IPS DF 4.7 (cell line): ENCODE measurements around the gene TIMM29.

Experiments used
- DNase-seq: peaks from one replicate; pipeline ENCODE4 v3.0.0-alpha.2; 2013; ENCODE audit warnings: low spot score; ENCODE audit errors: extremely low read depth

Gene TIMM29

GRCh38 chr19:10911579-10912363 lies 16.8 kb upstream of the TIMM29 start:
- DNase-seq, result no peak

- no peak for DNase-seq
Observed at GRCh38 chr19:10912619-10913018, 16.0 kb upstream of the TIMM29 start.

DNA sequence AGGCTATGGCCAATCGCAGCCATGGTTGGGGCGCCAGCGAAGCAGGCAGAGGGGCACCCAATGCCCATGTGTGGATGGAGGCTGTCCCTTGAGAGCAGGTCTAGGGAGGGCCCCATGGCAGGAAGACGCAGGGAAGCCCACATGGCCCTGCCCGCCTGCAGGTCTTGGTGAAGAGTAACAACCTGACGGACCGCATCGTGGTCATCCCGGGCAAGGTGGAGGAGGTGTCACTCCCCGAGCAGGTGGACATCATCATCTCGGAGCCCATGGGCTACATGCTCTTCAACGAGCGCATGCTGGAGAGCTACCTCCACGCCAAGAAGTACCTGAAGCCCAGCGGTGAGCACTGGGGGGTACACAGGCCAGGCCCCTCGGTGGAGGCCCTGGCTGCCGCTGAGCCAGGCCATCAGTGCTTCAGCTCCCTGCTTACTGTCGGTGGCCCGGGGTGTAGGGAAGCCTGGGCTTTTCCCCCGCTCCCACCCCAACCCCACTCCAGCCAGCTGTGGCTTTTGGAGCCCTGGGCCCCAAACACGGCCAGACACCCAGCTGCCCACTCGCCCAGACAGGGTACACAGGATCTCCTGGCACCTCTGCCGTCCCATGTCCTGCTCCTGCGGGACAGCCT lies 14.8 kb upstream of the TIMM29 start:
- no peak for DNase-seq

GRCh38 chr19:10915130-10916091 lies 13.2 kb upstream of the TIMM29 start:
- no peak for DNase-seq

- no peak for DNase-seq
Observed at GRCh38 chr19:10916602-10917001, 12.0 kb upstream of the TIMM29 start.

GRCh38 chr19:10918359-10918758 lies 10.3 kb upstream of the TIMM29 start:
- no peak for DNase-seq

- DNase-seq, result no peak
Observed at GRCh38 chr19:10919352-10920287, 9.0 kb upstream of the TIMM29 start.

DNA sequence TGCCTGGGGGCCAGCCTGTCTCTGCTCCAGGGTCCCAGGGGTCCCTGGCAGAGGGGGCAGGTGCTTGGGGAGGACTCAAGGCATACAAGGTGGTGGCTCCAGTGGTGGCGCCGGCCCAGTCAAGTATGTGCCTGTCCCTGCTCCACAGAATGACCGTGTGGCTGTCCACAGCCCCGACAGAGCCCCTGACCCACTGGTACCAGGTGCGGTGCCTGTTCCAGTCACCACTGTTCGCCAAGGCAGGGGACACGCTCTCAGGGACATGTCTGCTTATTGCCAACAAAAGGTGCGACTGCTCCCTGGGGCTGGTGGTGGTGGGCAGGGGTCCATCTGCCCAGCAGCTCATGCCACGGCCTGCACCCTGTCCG lies 8.3 kb upstream of the TIMM29 start:
- DNase-seq, result no peak

GRCh38 chr19:10920781-10921180 lies 7.8 kb upstream of the TIMM29 start:
- DNase-seq, result no peak

DNA sequence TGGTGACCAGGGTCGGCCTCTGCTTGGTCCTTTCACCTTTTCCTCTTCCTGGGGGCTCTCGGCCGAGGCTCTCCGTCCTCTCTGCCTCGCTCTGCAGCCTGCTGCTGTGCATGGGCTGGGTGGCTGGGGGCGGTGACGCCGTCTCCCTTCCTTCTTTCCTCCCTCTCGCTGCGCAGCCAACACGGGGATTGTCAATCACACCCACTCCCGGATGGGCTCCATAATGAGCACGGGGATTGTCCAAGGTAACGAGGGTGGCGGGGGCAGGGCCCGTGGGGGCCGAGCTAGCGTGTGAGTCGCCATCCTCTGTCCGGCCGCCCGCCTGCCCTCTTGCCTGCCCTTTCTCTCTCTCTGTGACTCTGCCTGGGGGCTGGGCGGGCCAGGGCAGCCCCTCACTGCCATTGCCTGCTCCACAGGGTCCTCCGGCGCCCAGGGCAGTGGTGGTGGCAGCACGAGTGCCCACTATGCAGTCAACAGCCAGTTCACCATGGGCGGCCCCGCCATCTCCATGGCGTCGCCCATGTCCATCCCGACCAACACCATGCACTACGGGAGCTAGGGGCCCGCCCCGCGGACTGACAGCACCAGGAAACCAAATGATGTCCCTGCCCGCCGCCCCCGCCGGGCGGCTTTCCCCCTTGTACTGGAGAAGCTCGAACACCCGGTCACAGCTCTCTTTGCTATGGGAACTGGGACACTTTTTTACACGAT lies 7.3 kb upstream of the TIMM29 start:
- no peak for DNase-seq

DNA sequence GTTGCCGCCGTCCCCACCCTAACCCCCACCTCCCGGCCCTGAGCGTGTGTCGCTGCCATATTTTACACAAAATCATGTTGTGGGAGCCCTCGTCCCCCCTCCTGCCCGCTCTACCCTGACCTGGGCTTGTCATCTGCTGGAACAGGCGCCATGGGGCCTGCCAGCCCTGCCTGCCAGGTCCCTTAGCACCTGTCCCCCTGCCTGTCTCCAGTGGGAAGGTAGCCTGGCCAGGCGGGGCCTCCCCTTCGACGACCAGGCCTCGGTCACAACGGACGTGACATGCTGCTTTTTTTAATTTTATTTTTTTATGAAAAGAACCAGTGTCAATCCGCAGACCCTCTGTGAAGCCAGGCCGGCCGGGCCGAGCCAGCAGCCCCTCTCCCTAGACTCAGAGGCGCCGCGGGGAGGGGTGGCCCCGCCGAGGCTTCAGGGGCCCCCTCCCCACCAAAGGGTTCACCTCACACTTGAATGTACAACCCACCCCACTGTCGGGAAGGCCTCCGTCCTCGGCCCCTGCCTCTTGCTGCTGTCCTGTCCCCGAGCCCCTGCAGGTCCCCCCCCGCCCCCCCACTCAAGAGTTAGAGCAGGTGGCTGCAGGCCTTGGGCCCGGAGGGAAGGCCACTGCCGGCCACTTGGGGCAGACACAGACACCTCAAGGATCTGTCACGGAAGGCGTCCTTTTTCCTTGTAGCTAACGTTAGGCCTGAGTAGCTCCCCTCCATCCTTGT lies 6.5 kb upstream of the TIMM29 start:
- no peak for DNase-seq

DNA sequence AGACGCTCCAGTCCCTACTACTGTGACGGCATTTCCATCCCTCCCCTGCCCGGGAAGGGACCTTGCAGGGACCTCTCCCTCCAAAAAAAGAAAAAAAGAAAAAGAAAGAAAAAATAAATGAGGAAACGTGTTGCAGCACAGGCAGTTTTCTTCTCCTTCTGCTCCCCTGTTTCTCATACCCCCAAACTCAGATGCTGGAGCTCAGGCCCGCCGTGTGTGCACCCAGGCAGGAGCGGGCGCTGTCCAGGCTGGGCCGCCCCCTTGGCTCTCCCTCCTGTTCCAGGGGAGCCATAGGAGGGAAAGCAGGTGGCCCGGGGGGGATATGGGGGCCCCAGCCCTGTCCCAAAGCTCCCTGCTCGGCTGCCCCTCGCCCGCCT lies 6.0 kb upstream of the TIMM29 start:
- no peak for DNase-seq

- no peak for DNase-seq
Observed at GRCh38 chr19:10923260-10924112, 5.1 kb upstream of the TIMM29 start.

- DNase-seq, result no peak
Observed at GRCh38 chr19:10924597-10924996, 4.0 kb upstream of the TIMM29 start.

DNA sequence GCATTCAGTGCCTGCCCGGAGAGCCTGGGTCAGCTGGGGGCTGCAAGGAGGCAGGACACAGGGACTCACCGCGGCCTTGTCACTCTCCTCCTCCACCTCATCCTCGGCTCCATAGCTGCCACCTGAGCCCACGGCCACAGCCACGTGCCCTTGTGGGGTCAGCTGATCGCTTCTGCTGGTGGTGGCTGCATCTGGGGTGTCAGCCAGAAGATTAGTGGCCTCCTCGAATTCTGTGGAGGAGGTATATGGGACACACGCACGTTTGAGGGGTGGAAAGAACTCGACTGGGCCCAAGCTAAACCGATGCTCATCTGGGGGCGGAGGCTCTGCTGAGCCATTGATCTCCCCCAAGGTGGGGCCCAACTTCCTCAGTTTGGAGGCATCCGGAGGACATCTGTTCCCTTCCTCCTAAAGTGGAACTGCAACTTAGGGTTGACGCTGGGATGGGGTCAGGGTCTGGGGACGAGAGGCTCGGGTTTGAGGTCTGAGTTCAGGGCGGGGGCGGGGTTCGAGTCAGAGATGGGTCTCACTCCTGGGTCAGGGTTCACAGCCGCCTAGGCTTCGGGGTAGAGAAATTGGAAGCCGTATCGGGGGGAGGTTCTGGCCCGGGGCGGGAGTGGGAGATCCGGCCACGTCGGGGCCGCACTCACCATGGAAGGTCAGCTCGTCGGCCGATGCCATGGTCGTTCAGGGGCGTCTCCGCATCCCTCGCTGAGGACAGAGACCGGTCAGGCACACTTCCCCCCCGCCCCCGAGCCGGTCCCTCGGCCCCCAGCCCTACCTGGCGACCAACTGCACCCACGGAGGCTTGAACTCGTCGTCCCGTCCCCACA lies 665 bp upstream of the TIMM29 start:
- DNase-seq, result no peak

GRCh38 chr19:10929402-10929794 lies 787 bp downstream of the TIMM29 start:
- DNase-seq, result no peak

- no peak for DNase-seq
Observed at GRCh38 chr19:10935371-10936059, 6.9 kb downstream of the TIMM29 start.
